ENCODE results near the gene UBE2Q2. TPM values are rescaled to one million over a fixed set of nuclear protein-coding genes. Genes with fewer than 3 reads are reported as not detected.

UBE2Q2 gene
- total RNA-seq, 2 experiments from 2014 or later = 17.6 to 18.8 TPM

GRCh38 chr15:75948761-75949296 lies 105.6 kb downstream of the UBE2Q2 start:
- Mint-ChIP-seq H3K9me3 (peaks cover 2% of the 10 kb centered on the region), H3K27me3 (peaks cover 68% of the 10 kb centered on the region), H3K4me3 (no peak overlapping the region), H3K36me3 (peaks cover 2% of the 10 kb centered on the region), H3K4me1 (peaks cover 2% of the 10 kb centered on the region), H3K27ac (no peak overlapping the region)
- no peak for DNase-seq

Other genes starting within 250 kb of the UBE2Q2 start
- gene SNUPN, start 217.7 kb upstream of the UBE2Q2 start, total RNA-seq = 10 to 100 TPM; 34.1 to 34.8 TPM
- 100 to 1,000 TPM; 132 to 134 TPM for gene IMP3, start 203.2 kb upstream of the UBE2Q2 start, total RNA-seq
- 1 to 10 TPM; 2.6 to 3.3 TPM for gene SNX33, start 195.5 kb upstream of the UBE2Q2 start, total RNA-seq
- gene CSPG4, start 130.6 kb upstream of the UBE2Q2 start, total RNA-seq = not detected
- gene FBXO22, start 60.4 kb downstream of the UBE2Q2 start, total RNA-seq = 10 to 100 TPM; 48.2 to 49.5 TPM
- not detected for gene NRG4, start 169.0 kb downstream of the UBE2Q2 start, total RNA-seq
- gene TMEM266, start 216.5 kb downstream of the UBE2Q2 start, total RNA-seq = under 1 TPM in 1 of 2 experiments, not detected in 1; 0.12 TPM